Left kidney (tissue), 2 donors: Measurements from ENCODE around the gene KRT80. TPM values are rescaled to one million over a fixed set of nuclear protein-coding genes. Genes with fewer than 3 reads are reported as not detected.

ENCODE experiments used
- DNase-seq: peaks from one replicate; pipeline ENCODE4 v3.0.0-alpha.2; 2013
- polyA plus RNA-seq: library from polyadenylated mRNA; unstranded; fragments of 120-200 nt; gene quantifications from one replicate; pipeline ENCODE4 v1.2.1, GENCODE V29; 2013; ENCODE audit not compliant: insufficient read length

The KRT80 gene
- polyA plus RNA-seq, 1 donor = 0.80 TPM

DNA sequence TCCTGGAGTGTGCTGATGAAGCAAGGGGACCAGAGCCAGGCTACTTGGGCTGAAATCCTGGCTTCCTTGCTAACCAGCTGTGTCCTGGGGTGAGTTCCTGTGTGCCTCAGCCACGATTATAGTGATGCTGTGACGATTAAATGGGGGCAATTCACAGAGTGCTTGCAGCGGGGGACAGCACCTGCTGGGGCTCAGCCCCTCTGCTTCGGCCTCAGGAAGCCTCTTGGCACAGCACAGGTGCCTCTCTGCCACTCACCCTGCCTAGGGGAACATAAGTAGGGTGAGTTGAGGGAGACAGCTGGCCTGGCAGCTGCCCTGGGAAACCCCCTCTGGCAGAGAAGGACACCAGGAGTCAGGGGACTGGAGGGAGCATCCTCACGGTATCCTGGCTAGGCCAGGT lies 9.4 kb downstream of the KRT80 start:
- DNase-seq = no peak

DNA sequence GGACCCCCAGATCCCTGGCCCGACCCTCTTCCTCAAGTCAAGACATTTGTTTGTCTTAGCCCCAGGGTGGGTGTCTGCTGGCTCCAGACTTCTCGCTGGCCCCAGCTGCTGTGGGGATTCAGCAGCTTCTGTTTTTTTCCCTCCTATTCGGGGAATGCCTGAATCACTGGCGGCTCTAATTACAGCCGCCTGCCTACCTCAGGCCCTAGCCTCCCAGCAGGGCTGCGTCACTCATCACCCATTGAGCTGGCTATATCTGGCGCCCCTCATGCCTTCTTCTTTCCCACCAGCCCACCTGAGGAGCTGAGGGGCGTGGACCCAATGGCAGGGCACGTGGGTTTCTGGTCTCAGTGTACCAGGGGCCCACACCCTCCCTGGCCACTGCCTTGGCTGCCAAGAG lies 10.1 kb downstream of the KRT80 start:
- no peak for DNase-seq

DNA sequence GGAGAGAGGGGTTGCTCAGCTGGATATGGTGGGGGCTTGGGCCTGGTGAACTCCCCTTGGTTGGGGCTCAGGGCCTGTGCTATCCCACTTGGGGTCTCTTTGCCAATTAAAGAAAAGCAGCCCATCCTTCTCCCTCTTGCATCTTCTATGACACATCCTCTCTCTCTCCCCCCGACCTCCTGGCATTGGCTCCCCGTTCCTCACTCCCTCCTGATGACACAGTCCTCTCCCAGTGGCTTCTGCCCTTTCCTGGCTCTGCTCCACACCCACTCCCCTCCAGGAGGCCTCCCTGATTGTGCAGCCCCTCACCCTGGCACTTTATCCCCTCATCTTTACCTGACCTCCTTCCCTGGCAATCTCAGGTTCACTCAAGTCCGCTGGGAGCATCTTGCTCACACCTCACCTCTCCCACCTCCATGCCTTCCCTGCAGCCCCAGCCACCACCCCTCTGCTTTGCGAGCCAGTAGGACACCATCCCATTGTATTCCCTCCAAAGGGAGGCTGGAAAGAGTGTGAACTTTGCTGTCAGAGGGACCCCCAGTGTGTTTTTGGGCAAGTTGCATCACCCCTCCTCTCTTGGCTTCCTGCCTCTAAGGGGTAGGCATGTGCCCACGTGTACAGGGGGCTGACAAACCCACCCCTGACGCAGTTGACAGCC lies 10.7 kb downstream of the KRT80 start:
- no peak for DNase-seq

DNA sequence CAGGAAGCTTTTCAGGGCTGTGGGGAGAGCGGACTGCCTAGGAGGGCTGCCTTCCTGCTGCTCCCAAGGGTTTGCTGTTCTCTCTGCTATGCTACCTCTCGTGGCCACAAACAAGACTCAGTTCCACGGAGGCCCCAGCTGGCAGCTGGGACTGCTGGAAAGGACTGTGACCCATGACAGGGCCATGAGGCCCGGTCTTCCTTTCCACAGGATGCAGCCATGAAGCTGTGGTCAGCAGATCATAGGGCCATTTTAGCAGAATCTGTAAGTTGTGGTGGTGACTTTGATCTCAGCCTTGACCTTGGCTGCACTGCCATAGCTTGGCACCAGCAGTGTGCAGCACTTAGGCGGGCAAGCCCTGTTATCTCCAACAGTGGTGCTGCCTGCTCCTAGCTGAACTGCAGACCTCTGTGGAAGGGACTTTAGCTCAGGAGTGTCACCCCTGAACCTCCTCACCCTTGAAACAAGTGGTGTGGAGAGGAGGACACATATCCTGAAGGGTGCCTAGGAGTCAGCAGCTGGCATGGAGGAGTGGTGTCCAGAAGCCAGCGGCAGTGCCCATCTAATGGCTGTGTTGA lies 12.3 kb downstream of the KRT80 start:
- DNase-seq = no peak

DNA sequence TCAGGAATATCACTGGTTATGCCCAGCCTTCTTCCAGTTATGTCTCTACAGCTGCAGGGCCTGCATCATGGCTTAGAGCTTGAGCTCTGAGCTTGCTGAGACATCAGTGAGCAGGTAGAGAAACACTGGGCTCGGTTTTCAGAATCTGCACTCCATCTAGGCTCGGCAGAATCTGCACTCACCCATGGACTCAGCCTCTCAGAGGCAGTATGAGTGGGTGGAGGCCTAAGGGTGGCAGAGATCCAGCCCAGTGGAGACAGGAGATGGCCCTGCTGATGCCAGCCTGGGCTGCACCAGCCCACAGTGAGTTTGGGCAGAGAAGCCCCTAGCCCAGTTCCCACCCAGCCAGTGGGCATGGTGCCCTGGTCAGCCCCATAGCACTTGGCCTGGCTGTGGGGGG lies 12.8 kb downstream of the KRT80 start:
- DNase-seq = no peak

DNA sequence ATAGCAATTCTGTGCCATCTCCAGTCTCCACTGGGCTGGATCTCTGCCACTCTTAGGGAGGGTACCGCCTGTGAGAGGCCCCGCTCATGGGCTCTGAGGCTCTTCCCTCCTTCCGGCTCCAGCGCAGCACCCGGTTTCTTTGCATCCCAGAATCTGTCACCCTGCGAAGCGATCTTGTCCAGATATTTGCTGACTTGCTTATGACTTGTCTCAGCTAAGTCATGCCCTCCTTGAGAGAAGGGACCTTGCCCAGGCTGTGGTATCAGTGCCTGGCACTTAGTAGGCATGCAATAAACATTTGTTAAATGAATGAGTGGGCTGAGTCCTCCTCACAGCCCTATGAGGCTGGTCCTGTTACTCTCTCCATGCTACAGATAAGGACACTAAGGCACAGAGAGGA lies 13.4 kb downstream of the KRT80 start:
- no peak for DNase-seq

DNA sequence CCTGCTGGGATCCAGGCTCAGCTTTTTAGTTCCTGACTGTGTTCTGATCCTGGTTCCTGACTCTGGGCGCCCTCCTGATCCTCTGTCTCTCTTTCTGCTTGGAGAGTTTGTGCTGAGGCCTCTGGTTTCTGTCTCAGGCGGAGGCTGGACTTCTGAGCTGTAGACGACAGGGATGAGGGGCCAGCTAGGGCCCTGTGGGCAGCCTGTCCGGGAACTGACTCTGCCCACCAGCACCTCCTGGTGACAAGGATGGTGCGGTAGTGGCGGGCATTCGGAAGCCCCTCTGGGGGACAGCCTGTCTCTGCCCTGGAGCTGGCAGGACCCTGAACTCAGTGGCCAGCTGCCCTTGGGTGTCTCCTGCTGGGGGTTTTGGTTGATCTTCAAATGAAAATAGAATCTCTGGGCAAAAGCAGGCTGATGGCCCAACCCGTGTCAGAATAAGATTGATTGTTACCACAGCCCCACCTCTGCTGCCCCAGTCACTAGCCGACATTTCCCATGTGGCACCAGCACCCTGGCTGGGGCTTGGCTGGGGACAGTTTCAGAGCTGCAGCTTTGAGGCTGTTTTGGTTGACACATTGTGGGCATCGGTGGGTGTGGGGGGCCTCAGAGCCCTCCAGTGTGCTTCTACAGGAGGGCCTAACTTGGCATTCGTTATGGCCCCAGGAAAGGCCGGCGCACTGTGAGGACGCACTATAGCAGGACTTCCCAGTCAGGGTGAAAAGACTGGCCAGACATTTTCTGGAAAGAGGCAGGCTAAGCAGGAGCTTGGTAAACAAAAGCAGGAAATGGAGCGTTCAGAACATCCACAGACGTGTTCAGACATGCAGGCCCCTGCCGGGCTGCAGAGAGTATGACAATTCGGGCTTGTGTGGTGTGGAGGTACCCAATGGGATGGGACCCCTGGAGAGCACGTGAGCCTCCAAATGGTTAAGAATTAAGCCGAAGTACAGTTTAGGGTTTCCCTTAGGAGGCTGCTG lies 16.2 kb downstream of the KRT80 start:
- no peak for DNase-seq

DNA sequence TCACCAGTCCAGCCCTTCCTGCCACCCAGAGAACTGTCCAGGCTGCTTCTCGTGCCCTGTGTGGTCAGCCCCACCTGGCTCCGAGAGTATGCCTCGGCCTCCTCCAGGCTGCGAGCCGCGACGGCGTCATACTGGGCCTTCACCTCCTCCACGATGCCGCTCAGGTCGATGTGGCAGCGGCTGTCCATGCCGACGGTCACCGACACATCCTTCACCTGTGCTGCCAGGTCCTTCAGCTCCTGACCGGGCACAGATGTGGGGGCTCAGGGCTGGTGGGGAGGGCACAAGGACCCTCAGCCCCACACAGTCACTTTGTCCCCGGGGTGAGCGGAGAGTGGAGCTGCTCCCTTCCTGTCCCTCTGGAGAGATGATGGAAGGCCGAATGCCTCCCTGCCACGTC lies 18.3 kb downstream of the KRT80 start:
- no peak for DNase-seq

DNA sequence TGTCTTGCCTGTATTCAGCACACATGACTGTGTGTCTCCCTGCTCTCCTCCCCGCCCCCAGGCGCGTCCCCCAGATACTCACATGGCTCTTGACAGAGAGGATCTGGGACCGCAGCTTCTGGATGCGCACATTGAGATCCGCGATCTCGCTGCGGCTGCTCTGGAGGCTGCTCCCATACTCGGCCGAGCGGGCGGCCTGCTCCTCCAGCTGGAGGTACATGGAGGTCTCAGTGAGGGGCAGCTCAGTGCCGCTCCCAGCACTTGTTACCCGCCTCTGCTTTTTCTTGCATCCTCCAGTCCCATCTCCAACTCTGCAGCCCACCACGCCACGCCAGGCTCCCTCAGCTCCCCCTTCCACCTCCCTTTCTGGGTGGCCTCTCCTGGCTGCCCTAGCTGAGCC lies 18.9 kb downstream of the KRT80 start:
- DNase-seq = no peak

DNA sequence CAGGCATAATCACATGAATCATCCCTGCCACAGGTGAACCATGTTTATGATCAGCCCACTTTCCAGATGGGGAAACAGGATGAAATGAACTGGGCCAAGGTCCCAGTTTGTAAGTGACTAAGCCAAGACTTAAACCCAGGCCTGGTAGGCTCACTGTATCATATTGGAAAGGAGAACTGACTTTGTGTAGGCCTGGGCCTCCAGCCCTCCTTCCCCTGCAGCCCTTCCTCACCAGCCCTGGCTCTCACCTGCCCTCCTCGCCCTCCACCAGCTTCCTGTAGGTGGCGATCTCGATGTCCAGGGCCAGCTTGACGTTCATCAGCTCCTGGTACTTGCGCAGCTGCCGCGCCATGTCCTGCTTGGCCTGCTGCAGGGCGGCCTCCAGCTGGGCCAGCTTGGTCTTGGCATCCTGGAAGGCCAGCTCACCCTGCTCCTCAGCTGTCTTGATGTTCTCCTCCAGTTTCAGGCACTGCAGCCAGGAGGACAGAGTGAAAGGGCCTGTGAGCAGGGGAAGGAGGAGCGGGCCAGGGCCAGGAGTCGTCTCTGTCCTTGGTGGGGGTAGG lies 19.8 kb downstream of the KRT80 start:
- DNase-seq = no peak

DNA sequence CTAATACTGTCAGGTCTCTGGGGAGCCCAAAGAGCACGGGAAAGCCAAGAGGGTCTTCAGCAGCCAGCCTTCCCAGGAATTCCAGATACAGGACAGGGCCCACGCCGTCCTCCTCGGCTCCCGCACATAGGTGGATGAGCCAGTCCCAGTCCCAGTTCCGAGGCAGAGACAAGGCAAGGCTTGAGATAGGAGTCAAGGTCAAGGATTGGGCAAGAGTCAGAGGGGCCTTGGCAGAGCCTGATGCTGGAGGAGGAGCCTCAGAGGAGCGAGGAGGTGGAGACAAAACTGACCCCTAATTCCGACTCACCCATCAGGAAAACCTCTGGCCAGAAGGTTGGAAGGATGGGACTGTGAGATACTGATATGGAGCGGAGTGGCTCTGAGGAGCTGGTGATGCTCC lies 21.0 kb downstream of the KRT80 start:
- DNase-seq = no peak

DNA sequence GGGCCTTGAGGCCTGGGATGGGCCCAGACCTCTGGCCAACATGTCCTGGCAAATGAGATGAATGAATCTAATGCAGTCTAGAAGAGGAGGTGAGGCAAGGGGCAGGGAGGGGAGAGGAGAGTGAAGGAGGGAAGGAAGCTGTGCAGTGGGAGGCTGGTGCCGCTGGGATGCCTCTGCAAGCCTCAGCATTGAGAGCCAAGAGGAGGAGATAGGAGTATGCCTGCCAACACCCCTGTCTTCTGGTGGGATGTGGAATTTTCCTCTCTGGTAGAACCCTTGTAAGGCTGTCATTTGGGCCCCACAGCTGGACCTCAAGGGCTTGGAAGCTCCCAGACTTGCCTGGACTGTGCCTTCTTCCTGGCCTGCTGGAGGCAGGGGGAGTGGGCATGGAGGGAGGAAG lies 21.9 kb downstream of the KRT80 start:
- no peak for DNase-seq

DNA sequence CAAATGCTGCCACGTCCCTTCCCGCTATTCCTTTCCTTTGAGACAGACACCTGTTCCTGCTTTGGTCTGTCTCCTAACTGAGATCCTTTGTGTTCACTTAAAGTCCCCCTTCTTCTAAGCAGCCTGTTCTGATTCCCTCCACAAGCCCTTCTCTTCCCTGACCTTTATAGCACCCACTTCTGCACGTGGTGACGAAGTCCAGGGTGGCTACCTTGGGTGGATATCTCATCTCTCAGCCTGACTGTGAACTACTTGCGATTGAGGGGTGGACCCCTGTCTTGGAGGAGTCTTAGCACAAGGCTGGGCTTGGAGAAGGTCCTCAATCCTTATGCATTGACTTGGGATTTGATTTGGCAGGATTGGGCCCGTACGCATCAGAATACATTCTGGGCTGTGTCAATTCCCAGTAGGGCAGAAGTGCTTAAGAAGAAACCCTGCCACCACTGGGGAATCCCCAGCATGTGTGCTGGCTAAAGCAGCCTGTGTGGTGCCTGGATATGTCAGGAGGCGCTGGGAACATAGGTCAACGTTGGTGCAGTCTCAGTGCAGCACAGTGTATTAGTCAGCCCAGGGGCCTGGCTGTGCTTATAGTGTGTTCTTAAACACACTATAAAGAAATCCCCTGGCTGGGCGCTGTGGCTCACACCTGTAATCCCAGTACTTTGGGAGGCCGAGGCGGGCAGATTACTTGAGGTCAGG lies 23.6 kb downstream of the KRT80 start:
- DNase-seq = no peak

DNA sequence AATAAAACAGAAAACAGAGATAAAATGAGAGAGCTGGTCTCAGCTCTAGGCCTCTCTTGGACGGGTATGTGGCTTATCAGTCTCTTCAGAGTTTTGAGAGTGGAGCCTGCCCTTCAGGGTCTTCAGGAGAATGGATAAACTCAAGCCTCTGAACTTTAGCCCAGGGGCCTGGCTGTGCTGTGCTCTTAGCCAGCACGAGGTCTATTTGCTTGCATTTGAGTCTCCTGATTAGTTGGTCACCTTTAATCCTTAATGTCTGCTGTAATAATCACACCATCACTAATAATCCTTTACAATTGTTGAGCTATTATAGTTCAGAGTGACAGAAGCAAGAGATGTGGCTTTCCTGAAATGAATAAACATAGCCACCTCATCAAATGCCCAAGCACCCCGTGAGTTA lies 24.3 kb downstream of the KRT80 start:
- no peak for DNase-seq

DNA sequence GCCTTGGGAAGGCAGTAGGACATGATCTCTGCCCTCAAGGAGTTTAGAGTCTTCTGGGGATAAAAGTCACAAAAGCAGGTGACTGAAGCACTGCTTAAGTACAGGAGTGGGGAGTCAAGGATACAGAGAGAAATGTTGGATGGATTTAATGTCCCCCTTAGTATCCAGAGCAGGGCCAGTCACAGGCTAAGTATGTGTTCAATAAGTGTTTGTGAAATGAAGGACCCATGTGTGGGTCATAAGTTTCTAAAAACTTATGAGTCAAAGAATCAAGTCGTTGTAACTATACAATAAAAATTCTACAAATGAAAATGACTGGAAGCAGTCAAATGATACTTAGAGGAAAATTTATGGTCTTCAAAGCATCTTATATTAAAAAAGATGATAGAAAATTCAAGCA lies 25.1 kb downstream of the KRT80 start:
- DNase-seq = no peak

DNA sequence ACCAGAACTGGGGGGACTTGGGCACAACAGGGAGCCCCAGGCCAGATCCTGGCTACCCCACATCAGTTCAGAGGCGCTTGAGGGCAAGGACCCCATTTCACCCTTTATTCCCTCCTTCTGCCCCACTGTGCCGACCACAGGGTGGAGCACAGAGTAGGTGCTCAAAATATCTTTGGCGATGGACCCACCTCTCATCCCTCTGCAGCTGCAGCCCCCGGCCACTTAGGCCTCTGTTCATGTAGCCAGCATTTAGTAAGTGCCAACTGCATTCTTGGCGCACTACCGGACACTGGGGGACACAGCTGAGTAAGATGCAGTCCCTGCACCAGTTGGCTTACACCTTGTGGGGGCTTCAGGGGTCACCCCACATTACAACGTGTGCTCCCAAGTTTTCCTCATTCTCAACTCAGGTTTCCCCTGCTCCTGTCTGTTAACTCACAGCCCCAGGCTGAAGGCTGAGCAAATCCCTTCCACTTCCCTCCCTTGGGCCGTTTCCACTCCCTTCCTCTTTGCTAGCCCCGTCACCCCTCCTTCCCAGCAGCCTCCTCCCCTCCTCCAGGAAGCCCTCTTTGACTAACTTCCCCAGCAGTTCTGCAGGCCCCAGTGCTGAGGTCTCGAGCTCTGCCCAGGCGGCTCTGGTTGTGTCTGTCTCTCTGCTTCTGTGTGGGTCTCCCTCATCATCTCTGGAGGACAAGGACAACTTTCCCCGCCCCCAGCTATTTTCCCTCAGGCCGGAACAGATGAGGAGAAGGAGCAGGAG lies 26.5 kb downstream of the KRT80 start:
- DNase-seq = no peak

DNA sequence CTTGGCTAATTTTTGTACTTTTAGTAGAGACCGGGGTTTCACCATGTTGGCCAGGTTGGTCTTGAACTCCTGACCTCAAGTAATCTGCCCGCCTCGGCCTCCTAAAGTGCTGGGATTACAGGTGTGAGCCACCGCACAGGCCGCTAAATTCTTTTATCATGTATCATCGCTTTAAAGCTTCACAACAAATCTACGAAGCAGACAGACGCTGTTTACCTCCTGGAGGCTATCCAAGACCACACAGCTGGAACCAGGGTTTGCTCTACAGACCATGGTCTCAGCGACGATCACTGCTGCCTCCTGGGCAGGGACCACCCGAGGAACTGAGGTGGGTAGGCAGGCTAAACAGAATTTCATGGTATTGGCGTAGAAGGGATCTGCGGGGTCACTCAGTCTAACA lies 27.2 kb downstream of the KRT80 start:
- DNase-seq = no peak

DNA sequence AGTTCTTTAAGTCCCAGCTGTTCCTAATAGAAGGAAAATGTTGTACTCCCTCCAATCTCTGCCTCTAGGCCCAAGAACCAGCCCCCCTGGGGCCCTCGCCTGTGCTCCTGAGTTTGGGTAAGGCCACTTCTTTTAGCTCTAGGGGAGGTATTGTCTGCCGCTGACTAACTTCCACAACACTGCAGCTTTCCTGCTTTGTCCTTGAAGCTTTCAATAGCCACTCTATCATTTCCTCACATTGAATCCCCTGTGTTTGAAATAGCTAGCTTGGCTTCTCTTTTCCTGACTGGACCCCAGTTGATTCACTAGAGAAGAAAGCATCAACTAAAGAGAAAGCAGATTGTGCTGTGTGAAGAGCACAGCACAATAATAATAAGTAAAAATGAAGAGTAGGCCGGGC lies 28.8 kb downstream of the KRT80 start:
- DNase-seq = no peak

DNA sequence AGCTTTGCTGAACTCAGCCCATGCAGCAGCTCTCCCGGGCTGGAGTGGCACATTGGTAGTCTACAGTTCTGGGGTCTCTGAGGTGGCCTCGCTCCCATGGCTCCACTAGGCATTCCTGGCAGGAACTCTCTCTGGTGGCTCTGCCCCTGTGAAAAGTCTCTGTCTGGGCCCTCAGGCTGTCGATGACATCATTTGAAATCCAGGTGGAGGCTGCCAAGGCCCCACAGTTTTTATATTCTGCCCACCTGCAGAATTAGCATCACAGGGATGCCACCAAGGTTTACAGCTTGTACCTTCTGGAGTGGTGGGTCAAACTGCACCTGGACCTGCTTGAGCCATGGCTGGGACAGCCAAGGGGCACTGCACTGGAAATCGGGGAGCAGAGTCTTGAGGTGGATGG lies 31.6 kb downstream of the KRT80 start:
- DNase-seq = no peak

DNA sequence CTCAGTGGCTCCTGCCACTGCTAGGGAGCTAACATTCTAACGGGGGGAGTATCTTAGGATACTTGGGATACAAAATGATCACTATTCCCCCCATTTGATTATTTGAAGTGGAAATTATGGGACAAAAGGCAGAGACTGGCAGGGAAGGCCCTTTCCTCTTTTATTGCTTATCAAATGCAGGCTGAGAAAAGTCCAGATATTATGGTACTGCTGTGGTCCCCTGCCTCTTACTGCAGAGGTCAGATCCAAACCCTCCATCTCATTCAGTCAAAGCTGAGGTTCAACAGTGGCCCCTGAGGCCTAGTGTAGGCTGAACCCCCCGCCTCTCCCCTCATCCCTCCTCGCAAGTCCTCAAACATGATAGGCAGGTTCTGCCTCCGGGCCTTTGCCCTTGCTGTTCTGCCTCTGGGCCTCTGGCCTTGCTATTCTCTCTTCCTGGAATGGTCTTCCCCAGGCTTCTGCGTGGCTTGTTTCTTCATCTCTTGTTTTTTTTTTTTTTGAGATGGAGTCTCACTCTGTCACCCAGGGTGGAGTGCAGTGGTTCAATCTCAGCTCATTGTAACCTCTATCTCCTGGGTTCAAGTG lies 34.2 kb downstream of the KRT80 start:
- DNase-seq = no peak
